Measurements from ENCODE around the gene CLNK.

- TF ChIP-seq, protein P1, sequence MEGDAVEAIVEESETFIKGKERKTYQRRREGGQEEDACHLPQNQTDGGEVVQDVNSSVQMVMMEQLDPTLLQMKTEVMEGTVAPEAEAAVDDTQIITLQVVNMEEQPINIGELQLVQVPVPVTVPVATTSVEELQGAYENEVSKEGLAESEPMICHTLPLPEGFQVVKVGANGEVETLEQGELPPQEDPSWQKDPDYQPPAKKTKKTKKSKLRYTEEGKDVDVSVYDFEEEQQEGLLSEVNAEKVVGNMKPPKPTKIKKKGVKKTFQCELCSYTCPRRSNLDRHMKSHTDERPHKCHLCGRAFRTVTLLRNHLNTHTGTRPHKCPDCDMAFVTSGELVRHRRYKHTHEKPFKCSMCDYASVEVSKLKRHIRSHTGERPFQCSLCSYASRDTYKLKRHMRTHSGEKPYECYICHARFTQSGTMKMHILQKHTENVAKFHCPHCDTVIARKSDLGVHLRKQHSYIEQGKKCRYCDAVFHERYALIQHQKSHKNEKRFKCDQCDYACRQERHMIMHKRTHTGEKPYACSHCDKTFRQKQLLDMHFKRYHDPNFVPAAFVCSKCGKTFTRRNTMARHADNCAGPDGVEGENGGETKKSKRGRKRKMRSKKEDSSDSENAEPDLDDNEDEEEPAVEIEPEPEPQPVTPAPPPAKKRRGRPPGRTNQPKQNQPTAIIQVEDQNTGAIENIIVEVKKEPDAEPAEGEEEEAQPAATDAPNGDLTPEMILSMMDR (IDR thresholded peaks at IDR 0.05): no peak
- no peak for TF ChIP-seq POLR2A (IDR thresholded peaks at IDR 0.05)
Observed at GRCh38 chr4:10509733-10510132, 174.8 kb downstream of the CLNK start.

Data from lower leg skin (tissue), 3 donors.